Lower leg skin (tissue), 4 donors: ENCODE measurements around the gene CORO2A. TPM values are rescaled to one million over a fixed set of nuclear protein-coding genes. Genes with fewer than 3 reads are reported as not detected.
"Not testable (repeated sequence)": the region's sequence is repeated elsewhere in the genome, so short reads cannot be mapped to it uniquely, and the experiment has no call there.

Source experiments
- DNase-seq, 2 donors: peaks; one replicate each; pipeline ENCODE4 v3.0.0-alpha.2; 2019; ENCODE audit warnings: low spot score in 2 of 2
- H3K4me3 ChIP-seq: fragments of 200-600 bp; sonication (generic); 2 replicates; pipeline ENCODE4 v1.5.1; 2017; ENCODE audit warnings: mild to moderate bottlenecking, low read depth; ENCODE audit not compliant: poor library complexity, severe bottlenecking
- CTCF ChIP-seq, 3 donors: fragments of 450-650 bp; IDR thresholded peaks; one replicate each; pipeline ENCODE4 v1.5.1; 2016; ENCODE audit warnings: antibody characterized with exemption in 3 of 3, mild to moderate bottlenecking in 3 of 3, moderate library complexity in 2 of 3
- POLR2A ChIP-seq, 2 donors: fragments of 450-650 bp; IDR thresholded peaks; one replicate each; pipeline ENCODE4 v1.6.1; 2016 to 2017; ENCODE audit warnings: antibody characterized with exemption in 2 of 2, mild to moderate bottlenecking in 1 of 2, moderate library complexity in 1 of 2
- whole genome bisulfite sequencing, 2 donors: methylation state at CpG; one replicate each; pipeline ENCODE4 v1.1.5; 2018; 5-methylcytosine and 5-hydroxymethylcytosine counted together
- intact Hi-C: fragments of 100-400 bp; cut with DNase I; formaldehyde crosslinking; loops from one replicate; pipeline ENCODE4 v1.15.0; 2023; ENCODE audit warnings: low total_unique reads
- total RNA-seq, 4 donors: library from RNA; depleted of rRNA; stranded (reverse); fragments of >200 nt; gene quantifications; one replicate each; pipeline ENCODE4 v1.1.0, GENCODE V29; 2016

Gene CORO2A
- total RNA-seq, 4 donors from 2014 or later = 20.8 to 31.4 (median 25.4) TPM

- TF ChIP-seq POLR2A (IDR thresholded peaks at IDR 0.05) = no peak
- TF ChIP-seq CTCF (IDR thresholded peaks at IDR 0.05) = no peak
- intact Hi-C loops = no loop called here
- WGBS, 2 donors = 58 to 77% methylated on average over 11 of the region's 11 CpGs
- H3K4me3 ChIP-seq = no peak overlapping the region
- no peak for DNase-seq
These were observed 99.9 kb downstream of the CORO2A start for GRCh38 chr9:98092613-98092931.

- H3K4me3 ChIP-seq = no peak overlapping the region
- no peak for DNase-seq
- TF ChIP-seq CTCF (IDR thresholded peaks at IDR 0.05) (no peak), POLR2A (IDR thresholded peaks at IDR 0.05) (no peak)
- WGBS, 2 donors = 42 to 48% methylated on average over 17 of the region's 17 CpGs
- intact Hi-C loops = no loop called here
These were observed 100.5 kb downstream of the CORO2A start for GRCh38 chr9:98091735-98092612.

- peak in 1 of 2 donors; percentile 8 for DNase-seq
- 80 to 89% methylated on average over 3 of the region's 3 CpGs for WGBS, 2 donors
- H3K4me3 ChIP-seq, intact Hi-C loops: not testable (repeated sequence)
These were observed 101.8 kb downstream of the CORO2A start for GRCh38 chr9:98090674-98091073.

GRCh38 chr9:98087420-98088354 is 104.8 kb downstream of the CORO2A start:
- H3K4me3 ChIP-seq = no peak overlapping the region
- 18 to 38% methylated on average over 34 to 38 of the region's 92 CpGs for WGBS, 2 donors
- intact Hi-C loops = no loop called here
- TF ChIP-seq CTCF (IDR thresholded peaks at IDR 0.05) (no peak), POLR2A (IDR thresholded peaks at IDR 0.05) (no peak)
- peak in 1 of 2 donors; percentile 87 for DNase-seq

GRCh38 chr9:98086461-98086860 is 106.0 kb downstream of the CORO2A start:
- 65 to 81% methylated on average over 4 of the region's 4 CpGs for whole genome bisulfite sequencing, 2 donors
- DNase-seq = peak in 1 of 2 donors; percentile 31
- TF ChIP-seq CTCF (IDR thresholded peaks at IDR 0.05) (no peak), POLR2A (IDR thresholded peaks at IDR 0.05) (no peak)
- no peak overlapping the region for H3K4me3 ChIP-seq
- intact Hi-C loops = no loop called here

- H3K4me3 ChIP-seq = no peak overlapping the region
- DNase-seq = no peak
- WGBS, 2 donors = 80 to 84% methylated on average over 6 to 7 of the region's 7 CpGs
- TF ChIP-seq POLR2A (IDR thresholded peaks at IDR 0.05) (no peak), CTCF (IDR thresholded peaks at IDR 0.05) (no peak)
- intact Hi-C loops = no loop called here
These were observed 106.5 kb downstream of the CORO2A start for GRCh38 chr9:98085944-98086343.
